ENCODE data around the gene PDZK1IP1. TPM values are rescaled to one million over a fixed set of nuclear protein-coding genes. Genes with fewer than 3 reads are reported as not detected.
A peak's percentile ranks its signal among the peaks of the same experiment; 100 is the strongest.
"Not testable (repeated sequence)": the region's sequence is repeated elsewhere in the genome, so short reads cannot be mapped to it uniquely, and the experiment has no call there.

Gene PDZK1IP1
- total and polyA plus RNA-seq, 12 donors: 0.17 to 16.9 (median 3.8) TPM

DNA sequence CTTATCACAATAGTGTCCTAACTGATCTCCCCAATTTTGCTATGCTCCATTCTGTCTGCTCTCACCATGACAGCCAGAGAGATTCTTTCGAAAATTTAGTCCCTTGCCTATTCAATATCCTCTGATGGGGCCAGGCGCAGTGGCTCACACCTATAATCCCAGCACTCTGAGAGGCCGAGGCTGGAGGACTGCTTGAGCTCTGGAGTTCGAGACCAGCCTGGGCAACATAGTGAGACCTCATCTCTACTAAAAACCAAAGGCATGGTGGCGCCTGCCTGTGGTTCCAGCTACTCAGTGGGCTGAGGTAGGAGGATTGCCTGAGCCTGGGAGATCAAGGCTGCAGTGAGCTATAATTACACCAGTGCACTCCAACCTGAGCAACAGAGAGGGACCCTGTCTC, 16.1 kb upstream of the PDZK1IP1 start:
- Histone ChIP-seq H3K27me3 (no peaks in the 10 kb centered on the region), H3K9me3 (replicated peaks in 1 of 3) (no peaks in the 10 kb centered on the region), H3K4me3 (no peak overlapping the region), H3K4me1 (replicated peaks in 1 of 2) (no peaks in the 10 kb centered on the region), H3K36me3 (replicated peaks in 1 of 2) (no peaks in the 10 kb centered on the region), H3K27ac (no peak overlapping the region)
- 73 to 83% (median 79%) methylated on average over 5 of the region's 5 CpGs for WGBS, 4 donors
- TF ChIP-seq, protein P1, sequence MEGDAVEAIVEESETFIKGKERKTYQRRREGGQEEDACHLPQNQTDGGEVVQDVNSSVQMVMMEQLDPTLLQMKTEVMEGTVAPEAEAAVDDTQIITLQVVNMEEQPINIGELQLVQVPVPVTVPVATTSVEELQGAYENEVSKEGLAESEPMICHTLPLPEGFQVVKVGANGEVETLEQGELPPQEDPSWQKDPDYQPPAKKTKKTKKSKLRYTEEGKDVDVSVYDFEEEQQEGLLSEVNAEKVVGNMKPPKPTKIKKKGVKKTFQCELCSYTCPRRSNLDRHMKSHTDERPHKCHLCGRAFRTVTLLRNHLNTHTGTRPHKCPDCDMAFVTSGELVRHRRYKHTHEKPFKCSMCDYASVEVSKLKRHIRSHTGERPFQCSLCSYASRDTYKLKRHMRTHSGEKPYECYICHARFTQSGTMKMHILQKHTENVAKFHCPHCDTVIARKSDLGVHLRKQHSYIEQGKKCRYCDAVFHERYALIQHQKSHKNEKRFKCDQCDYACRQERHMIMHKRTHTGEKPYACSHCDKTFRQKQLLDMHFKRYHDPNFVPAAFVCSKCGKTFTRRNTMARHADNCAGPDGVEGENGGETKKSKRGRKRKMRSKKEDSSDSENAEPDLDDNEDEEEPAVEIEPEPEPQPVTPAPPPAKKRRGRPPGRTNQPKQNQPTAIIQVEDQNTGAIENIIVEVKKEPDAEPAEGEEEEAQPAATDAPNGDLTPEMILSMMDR (IDR thresholded peaks at IDR 0.05): no peak
- no peak for TF ChIP-seq POLR2A (IDR thresholded peaks at IDR 0.05)
- DNase-seq: no peak
- intact Hi-C loops (cut with DNase I): no loop called here

DNA sequence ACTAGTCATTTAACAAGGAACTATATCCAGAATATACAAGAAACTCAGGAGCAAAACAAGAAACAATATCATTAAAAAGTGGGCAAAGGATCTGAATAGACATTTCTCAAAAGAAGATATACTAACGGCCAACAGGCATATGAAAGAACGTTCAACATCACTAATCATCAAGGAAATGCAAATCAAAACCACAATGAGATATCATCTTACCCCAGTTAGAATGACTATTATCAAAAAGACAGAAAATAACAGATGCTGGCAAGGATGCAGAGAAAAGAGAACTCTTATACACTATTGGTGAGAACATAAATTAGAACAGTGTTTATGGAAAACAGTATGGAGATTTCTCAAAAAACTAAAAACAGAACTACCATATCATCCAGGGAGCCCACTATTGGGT, 13.7 kb upstream of the PDZK1IP1 start:
- H3K27me3 ChIP-seq; H3K27ac ChIP-seq; intact Hi-C loops (cut with DNase I): not testable (repeated sequence)

DNA sequence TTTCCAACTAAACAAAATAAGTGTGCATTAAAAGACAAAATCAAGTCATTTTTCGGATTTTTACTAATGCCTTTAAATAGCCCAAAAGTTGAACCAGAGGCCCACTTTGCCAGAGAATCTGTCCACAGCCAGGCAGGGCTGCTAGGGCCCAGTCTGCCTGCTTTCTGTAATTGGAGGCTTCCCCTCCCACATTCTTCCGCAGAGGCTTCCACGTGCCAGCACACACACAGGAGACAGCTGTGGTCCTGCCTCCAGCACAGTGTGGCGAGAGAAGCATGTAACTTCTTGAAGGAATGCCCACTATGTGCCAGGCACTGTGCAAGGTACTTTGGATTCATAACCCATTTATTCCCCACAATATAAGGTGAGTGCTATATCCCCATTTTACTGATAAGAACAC, 11.3 kb upstream of the PDZK1IP1 start:
- WGBS, 4 donors: 44 to 56% (median 50%) methylated on average over 4 of the region's 4 CpGs
- no peaks in the 10 kb centered on the region for H3K27me3 ChIP-seq
- no peaks in the 10 kb centered on the region for H3K9me3 ChIP-seq (replicated peaks in 1 of 3)
- H3K4me3 ChIP-seq: no peak overlapping the region
- TF ChIP-seq, protein P1 (IDR thresholded peaks at IDR 0.05): no peak
- no peak for TF ChIP-seq POLR2A (IDR thresholded peaks at IDR 0.05)
- H3K4me1 ChIP-seq (replicated peaks in 1 of 2): no peaks in the 10 kb centered on the region
- H3K36me3 ChIP-seq (replicated peaks in 1 of 2): no peaks in the 10 kb centered on the region
- no peak for DNase-seq
- no peak overlapping the region for H3K27ac ChIP-seq
- intact Hi-C loops (cut with DNase I): no loop called here

More for the DNA sequence above, 13.7 kb upstream of the PDZK1IP1 start:
- WGBS, 4 donors: 28 to 48% (median 43%) methylated on average over 2 of the region's 2 CpGs
- not testable (repeated sequence) for DNase-seq; H3K4me3 ChIP-seq; H3K36me3 ChIP-seq (replicated peaks in 1 of 2); H3K9me3 ChIP-seq (replicated peaks in 1 of 3); H3K4me1 ChIP-seq (replicated peaks in 1 of 2)

DNA sequence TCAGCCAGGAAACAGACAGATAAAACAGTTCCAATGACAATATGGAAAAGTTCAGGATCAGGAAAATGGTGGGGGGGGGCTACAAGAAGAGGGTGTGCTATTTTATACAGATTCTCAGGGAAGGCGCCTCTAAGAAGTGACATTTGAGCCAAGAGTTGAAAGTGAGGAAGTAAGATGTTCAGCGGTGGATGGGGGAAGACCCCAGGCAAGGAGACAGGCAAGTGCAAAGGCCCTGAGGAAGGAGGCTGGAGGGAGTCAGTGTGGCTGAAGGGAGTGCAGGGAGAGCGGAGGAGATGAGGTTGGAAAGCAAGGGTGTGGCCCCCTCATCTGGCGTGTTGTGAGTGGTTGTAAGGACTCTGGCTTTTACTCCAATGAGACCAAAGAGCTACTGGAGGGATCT, 8.4 kb upstream of the PDZK1IP1 start:
- WGBS, 4 donors: 71 to 80% (median 73%) methylated on average over 4 of the region's 4 CpGs

DNA sequence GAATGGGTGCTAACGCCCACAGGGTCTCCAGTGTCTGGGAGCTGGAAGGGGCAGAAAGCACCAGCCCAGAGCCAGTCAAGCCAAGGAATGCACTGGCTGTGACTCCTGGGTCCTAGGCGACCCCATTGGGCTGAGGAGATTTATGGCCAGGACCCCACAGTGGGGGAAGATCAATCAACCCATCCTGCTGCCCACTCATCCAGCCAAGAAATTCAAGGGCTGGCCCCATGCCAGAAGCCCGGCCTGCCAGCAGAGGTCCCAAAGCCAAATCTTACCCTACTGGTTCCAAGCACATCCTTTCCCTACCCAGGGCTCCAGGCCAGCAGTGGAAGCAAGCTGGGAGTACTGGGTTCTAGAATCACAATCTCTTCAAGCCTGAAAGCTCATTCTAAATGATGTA, 6.8 kb upstream of the PDZK1IP1 start:
- intact Hi-C loops (cut with DNase I): no loop called here
- Histone ChIP-seq H3K4me1 (replicated peaks in 1 of 2) (no peaks in the 10 kb centered on the region), H3K36me3 (replicated peaks in 1 of 2) (no peaks in the 10 kb centered on the region), H3K27me3 (no peaks in the 10 kb centered on the region), H3K27ac (no peak overlapping the region), H3K9me3 (replicated peaks in 1 of 3) (no peaks in the 10 kb centered on the region), H3K4me3 (no peak overlapping the region)
- DNase-seq: peak in 1 of 7 donors; percentile 35
- TF ChIP-seq, protein P1 (IDR thresholded peaks at IDR 0.05): no peak
- TF ChIP-seq POLR2A (IDR thresholded peaks at IDR 0.05): no peak
- 36 to 51% (median 43%) methylated on average over 2 to 3 of the region's 3 CpGs for WGBS, 4 donors

More for the DNA sequence above, 8.4 kb upstream of the PDZK1IP1 start:
- Histone ChIP-seq H3K4me1 (replicated peaks in 1 of 2) (no peaks in the 10 kb centered on the region), H3K4me3 (no peak overlapping the region), H3K27ac (no peak overlapping the region), H3K9me3 (replicated peaks in 1 of 3) (no peaks in the 10 kb centered on the region), H3K27me3 (no peaks in the 10 kb centered on the region), H3K36me3 (replicated peaks in 1 of 2) (no peaks in the 10 kb centered on the region)
- DNase-seq: no peak
- intact Hi-C loops (cut with DNase I): no loop called here
- TF ChIP-seq POLR2A (IDR thresholded peaks at IDR 0.05): no peak
- TF ChIP-seq, protein P1 (IDR thresholded peaks at IDR 0.05): no peak

DNA sequence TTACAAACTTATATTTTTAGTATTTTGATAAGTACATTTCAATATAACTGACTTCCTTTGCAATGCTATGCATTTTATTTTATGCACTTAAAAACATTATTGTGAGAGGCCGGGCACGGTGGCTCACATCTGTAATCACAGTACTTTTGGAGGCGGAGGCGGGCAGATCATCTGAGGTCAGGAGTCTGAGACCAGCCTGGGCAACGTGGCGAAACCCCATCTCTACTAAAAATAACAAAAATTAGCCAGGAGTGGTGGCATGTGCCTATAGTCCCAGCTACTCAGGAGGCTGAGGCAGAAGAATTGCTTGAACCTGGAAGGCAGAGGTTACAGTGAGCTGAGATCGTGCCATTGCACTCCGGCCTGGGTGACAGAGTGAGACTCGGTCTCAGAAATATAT, 6.1 kb upstream of the PDZK1IP1 start:
- H3K36me3 ChIP-seq (replicated peaks in 1 of 2); DNase-seq; H3K4me3 ChIP-seq; intact Hi-C loops (cut with DNase I); H3K27ac ChIP-seq; H3K27me3 ChIP-seq; H3K9me3 ChIP-seq (replicated peaks in 1 of 3); H3K4me1 ChIP-seq (replicated peaks in 1 of 2): not testable (repeated sequence)
- 82 to 88% (median 86%) methylated on average over 9 of the region's 9 CpGs for WGBS, 4 donors

Data from adrenal gland (tissue), 12 donors.